ENCODE data around the gene OPRM1.

The OPRM1 gene

GRCh38 chr6:154284313-154284853 lies 245.3 kb downstream of the OPRM1 start:
- no peak for DNase-seq (ENCODE audit: low read depth)

GRCh38 chr6:154285826-154286225 lies 246.8 kb downstream of the OPRM1 start:
- DNase-seq (ENCODE audit: low read depth) = no peak

- DNase-seq (ENCODE audit: low read depth) = no peak
Measured at GRCh38 chr6:154289818-154290508, 250.9 kb downstream of the OPRM1 start.

GRCh38 chr6:154292066-154292465 lies 253.0 kb downstream of the OPRM1 start:
- no peak for DNase-seq (ENCODE audit: low read depth)

- no peak for DNase-seq (ENCODE audit: low read depth)
Measured at GRCh38 chr6:154292855-154293519, 253.9 kb downstream of the OPRM1 start.

GRCh38 chr6:154295733-154296132 lies 256.7 kb downstream of the OPRM1 start:
- no peak for DNase-seq (ENCODE audit: low read depth)

All from fibroblast of the conjunctiva (primary cell).